Loucy (cell line): ENCODE data around the gene MCOLN1.

Experiments used
- H2AFZ ChIP-seq: fragments of 200-600 bp; sonication (generic); 2 replicates; pipeline ENCODE4 v1.6.0; 2016; ENCODE audit warnings: antibody characterized with exemption, mild to moderate bottlenecking, low read length, moderate library complexity
- H3F3A ChIP-seq: fragments of 200-600 bp; 2 replicates; pipeline ENCODE4 v1.6.0; 2016; ENCODE audit warnings: antibody characterized with exemption, low read depth, mild to moderate bottlenecking
- H3K27me3 ChIP-seq: fragments of 200-600 bp; sonication (generic); 2 replicates; pipeline ENCODE4 v1.6.1; 2014; ENCODE audit warnings: low read length, mild to moderate bottlenecking; ENCODE audit not compliant: insufficient read depth, poor library complexity, severe bottlenecking
- H3K36me3 ChIP-seq: fragments of 200-600 bp; sonication (generic); 2 replicates; pipeline ENCODE4 v1.6.1; 2016; ENCODE audit warnings: low read length; ENCODE audit not compliant: insufficient read depth
- H3K4me1 ChIP-seq: fragments of 200-600 bp; sonication (generic); 2 replicates; pipeline ENCODE4 v1.5.1; 2014; ENCODE audit warnings: low read length, mild to moderate bottlenecking; ENCODE audit not compliant: insufficient read depth, poor library complexity, severe bottlenecking
- H3K4me2 ChIP-seq: fragments of 200-600 bp; sonication (generic); 2 replicates; pipeline ENCODE4 v1.6.0; 2014; ENCODE audit warnings: antibody characterized with exemption, low read length, low read depth, mild to moderate bottlenecking; ENCODE audit not compliant: poor library complexity, severe bottlenecking
- H3K4me3 ChIP-seq: fragments of 200-600 bp; sonication (generic); 2 replicates; pipeline ENCODE4 v1.5.1; 2014; ENCODE audit warnings: low read length, mild to moderate bottlenecking, mixed read lengths; ENCODE audit not compliant: poor library complexity, severe bottlenecking
- H3K79me2 ChIP-seq: fragments of 200-600 bp; sonication (generic); 2 replicates; pipeline ENCODE4 v1.6.1; 2014; ENCODE audit warnings: low read length; ENCODE audit not compliant: insufficient read depth
- H3K9ac ChIP-seq: fragments of 200-600 bp; sonication (generic); 2 replicates; pipeline ENCODE4 v1.6.0; 2014; ENCODE audit warnings: mild to moderate bottlenecking, low read depth, low read length, moderate library complexity; ENCODE audit not compliant: poor library complexity, severe bottlenecking
- H3K9me2 ChIP-seq: fragments of 200-600 bp; sonication (generic); replicated peaks from 2 replicates; pipeline ENCODE4 v1.6.1; 2016; ENCODE audit warnings: low read depth, low read length, mixed read lengths
- H3K9me3 ChIP-seq: fragments of 200-600 bp; sonication (generic); 2 replicates; pipeline ENCODE4 v1.6.1; 2014; ENCODE audit warnings: mild to moderate bottlenecking, antibody characterized with exemption, low read length, low read depth; ENCODE audit not compliant: insufficient read depth
- H4K20me1 ChIP-seq: fragments of 200-600 bp; sonication (generic); 2 replicates; pipeline ENCODE4 v1.6.0; 2014; ENCODE audit warnings: antibody characterized with exemption, low read length, mild to moderate bottlenecking; ENCODE audit not compliant: insufficient read depth, poor library complexity, severe bottlenecking
- EZH2phosphoT487 ChIP-seq: fragments of 200-600 bp; IDR thresholded peaks from 2 replicates; pipeline ENCODE4 v1.6.1; 2018; ENCODE audit warnings: antibody characterized with exemption, mild to moderate bottlenecking, moderate library complexity, borderline replicate concordance
- TF ChIP-seq, protein P1 (sequence below): fragments of 200-600 bp; sonication (generic); conservative IDR thresholded peaks from 2 replicates; pipeline ENCODE4 v1.5.1; 2014; ENCODE audit warnings: mild to moderate bottlenecking, antibody characterized with exemption, low read length

The MCOLN1 gene

DNA sequence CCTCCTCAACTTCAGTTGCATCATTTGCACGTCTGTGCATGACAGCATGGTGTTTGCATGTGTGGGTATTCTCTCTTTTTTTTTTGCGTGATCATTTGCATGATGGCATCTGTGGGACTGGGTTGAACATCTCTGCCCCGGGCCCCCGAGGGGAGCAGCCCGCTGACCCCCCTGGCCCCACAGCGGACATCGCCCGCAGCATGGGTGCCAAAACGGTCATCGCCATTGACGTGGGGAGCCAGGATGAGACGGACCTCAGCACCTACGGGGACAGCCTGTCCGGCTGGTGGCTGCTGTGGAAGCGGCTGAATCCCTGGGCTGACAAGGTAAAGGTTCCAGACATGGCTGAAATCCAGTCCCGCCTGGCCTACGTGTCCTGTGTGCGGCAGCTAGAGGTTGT lies 36.2 kb downstream of the MCOLN1 start:
- Histone ChIP-seq H2AFZ (no peak overlapping the region), H4K20me1 (no peaks in the 10 kb centered on the region)

DNA sequence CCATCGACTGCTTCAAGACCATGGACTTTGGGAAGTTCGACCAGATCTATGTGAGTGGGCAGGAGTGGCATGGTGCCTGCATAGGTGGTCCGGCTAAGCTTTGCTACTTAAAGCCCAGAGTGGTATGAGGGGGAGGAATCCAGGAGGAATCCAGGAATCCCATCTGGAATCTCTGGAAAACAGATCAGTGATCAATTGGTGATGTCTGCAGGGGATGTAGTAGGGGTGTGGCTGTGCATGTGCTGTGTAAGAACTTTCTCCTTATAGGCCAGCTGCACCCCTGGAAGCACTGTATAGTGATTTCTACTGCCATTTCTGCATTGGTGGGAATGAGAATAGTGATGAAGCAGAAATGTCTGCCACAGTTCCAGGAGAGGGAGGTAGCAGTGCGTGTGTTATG lies 36.7 kb downstream of the MCOLN1 start:
- H3K9me3 ChIP-seq, result no peaks in the 10 kb centered on the region
- no peak overlapping the region for H3K4me2 ChIP-seq
- no peaks in the 10 kb centered on the region for H3K4me1 ChIP-seq
- no peak overlapping the region for H2AFZ ChIP-seq
- no peaks in the 10 kb centered on the region for H3K79me2 ChIP-seq
- H3K4me3 ChIP-seq, result no peak overlapping the region
- H3K9ac ChIP-seq, result no peak overlapping the region
- no peaks in the 10 kb centered on the region for H3K36me3 ChIP-seq
- no peaks in the 10 kb centered on the region for H4K20me1 ChIP-seq
- H3K9me2 ChIP-seq, result no peaks in the 10 kb centered on the region
- no peaks in the 10 kb centered on the region for H3K27me3 ChIP-seq
- TF ChIP-seq, protein P1, sequence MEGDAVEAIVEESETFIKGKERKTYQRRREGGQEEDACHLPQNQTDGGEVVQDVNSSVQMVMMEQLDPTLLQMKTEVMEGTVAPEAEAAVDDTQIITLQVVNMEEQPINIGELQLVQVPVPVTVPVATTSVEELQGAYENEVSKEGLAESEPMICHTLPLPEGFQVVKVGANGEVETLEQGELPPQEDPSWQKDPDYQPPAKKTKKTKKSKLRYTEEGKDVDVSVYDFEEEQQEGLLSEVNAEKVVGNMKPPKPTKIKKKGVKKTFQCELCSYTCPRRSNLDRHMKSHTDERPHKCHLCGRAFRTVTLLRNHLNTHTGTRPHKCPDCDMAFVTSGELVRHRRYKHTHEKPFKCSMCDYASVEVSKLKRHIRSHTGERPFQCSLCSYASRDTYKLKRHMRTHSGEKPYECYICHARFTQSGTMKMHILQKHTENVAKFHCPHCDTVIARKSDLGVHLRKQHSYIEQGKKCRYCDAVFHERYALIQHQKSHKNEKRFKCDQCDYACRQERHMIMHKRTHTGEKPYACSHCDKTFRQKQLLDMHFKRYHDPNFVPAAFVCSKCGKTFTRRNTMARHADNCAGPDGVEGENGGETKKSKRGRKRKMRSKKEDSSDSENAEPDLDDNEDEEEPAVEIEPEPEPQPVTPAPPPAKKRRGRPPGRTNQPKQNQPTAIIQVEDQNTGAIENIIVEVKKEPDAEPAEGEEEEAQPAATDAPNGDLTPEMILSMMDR, result no peak
- no peak for TF ChIP-seq EZH2phosphoT487
- no peaks in the 10 kb centered on the region for H3F3A ChIP-seq

More for the DNA sequence above, 36.2 kb downstream of the MCOLN1 start:
- Histone ChIP-seq H3K4me1 (no peaks in the 10 kb centered on the region), H3K79me2 (no peaks in the 10 kb centered on the region), H3K9me3 (no peaks in the 10 kb centered on the region), H3K9me2 (no peaks in the 10 kb centered on the region), H3K36me3 (no peaks in the 10 kb centered on the region), H3K4me2 (no peak overlapping the region), H3F3A (no peaks in the 10 kb centered on the region), H3K4me3 (no peak overlapping the region), H3K27me3 (no peaks in the 10 kb centered on the region), H3K9ac (no peak overlapping the region)
- TF ChIP-seq, protein P1, result no peak
- TF ChIP-seq EZH2phosphoT487, result no peak

DNA sequence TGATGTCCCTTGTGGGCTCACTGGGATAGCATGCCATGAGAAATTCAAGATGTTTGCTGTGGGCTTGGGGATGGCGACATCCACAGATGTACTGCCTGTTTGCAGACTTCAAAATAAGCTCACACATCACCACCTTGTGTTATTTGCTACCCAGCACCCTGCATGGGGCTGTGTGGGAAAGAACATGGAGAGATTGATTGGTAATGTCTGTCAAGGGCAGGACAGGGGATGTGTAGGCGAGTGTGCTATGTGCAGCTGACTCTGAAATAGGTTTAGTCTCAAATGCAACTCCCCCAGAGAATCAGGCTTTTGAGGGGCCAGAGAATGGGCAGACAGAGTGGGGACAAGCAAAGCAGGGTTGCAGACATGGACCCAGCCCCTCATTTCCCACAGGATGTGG lies 37.8 kb downstream of the MCOLN1 start:
- Histone ChIP-seq H3K9me3 (no peaks in the 10 kb centered on the region), H3K27me3 (no peaks in the 10 kb centered on the region), H3K36me3 (no peaks in the 10 kb centered on the region), H3K4me2 (no peak overlapping the region), H3K4me1 (no peaks in the 10 kb centered on the region), H3K9me2 (no peaks in the 10 kb centered on the region), H3K9ac (no peak overlapping the region), H3F3A (no peaks in the 10 kb centered on the region), H2AFZ (no peak overlapping the region), H4K20me1 (no peaks in the 10 kb centered on the region), H3K79me2 (no peaks in the 10 kb centered on the region), H3K4me3 (no peak overlapping the region)
- TF ChIP-seq, protein P1, result no peak
- TF ChIP-seq EZH2phosphoT487, result no peak
